K562 (cell line): ENCODE data around the gene MAP3K6. TPM values are rescaled to one million over a fixed set of nuclear protein-coding genes. Genes with fewer than 3 reads are reported as not detected.

Experiments
- ATF4 ChIP-seq: fragments of 450-650 bp; formaldehyde crosslinking; IDR thresholded peaks from 2 replicates; pipeline ENCODE4 v1.4.0; 2022; ENCODE audit warnings: mild to moderate bottlenecking, moderate library complexity
- BRF2 ChIP-seq: IDR thresholded peaks from 3 replicates; pipeline ENCODE4 v1.6.1; 2011; ENCODE audit warnings: borderline replicate concordance, mild to moderate bottlenecking; ENCODE audit not compliant: insufficient read length, insufficient read depth
- ERF ChIP-seq: fragments of 450-650 bp; formaldehyde crosslinking; IDR thresholded peaks from 2 replicates; pipeline ENCODE4 v1.4.0; 2020; ENCODE audit warnings: mild to moderate bottlenecking, mixed read lengths
- GTF2B ChIP-seq: IDR thresholded peaks from 2 replicates; pipeline ENCODE4 v1.6.1; 2011; ENCODE audit not compliant: insufficient read length; ENCODE audit errors: extremely low read depth
- GTF2E2 ChIP-seq: fragments of 200-800 bp; sonication (Bioruptor generic); IDR thresholded peaks from 2 replicates; pipeline ENCODE4 v1.6.1; 2016; ENCODE audit warnings: missing genetic modification characterization, missing compliant biosample characterization
- HCFC1 ChIP-seq: IDR thresholded peaks from 2 replicates; pipeline ENCODE4 v1.6.1; 2012; ENCODE audit warnings: low read depth, low read length, improper control_type of control experiment
- NCOR1 ChIP-seq: fragments of 450-650 bp; IDR thresholded peaks from 2 replicates; pipeline ENCODE4 v1.6.1; 2016; ENCODE audit warnings: mild to moderate bottlenecking, moderate library complexity
- POLR2G ChIP-seq: fragments of 200-400 bp; formaldehyde crosslinking; IDR thresholded peaks from 2 replicates; pipeline ENCODE4 v1.6.1; 2017; ENCODE audit warnings: low read depth, mild to moderate bottlenecking, antibody characterized with exemption, low read length, moderate library complexity
- THRAP3 ChIP-seq: fragments of 450-650 bp; IDR thresholded peaks from 2 replicates; pipeline ENCODE4 v1.6.1; 2016; ENCODE audit warnings: mild to moderate bottlenecking, inconsistent platforms, borderline replicate concordance
- ZBTB26 ChIP-seq: fragments of 450-650 bp; formaldehyde crosslinking; IDR thresholded peaks from 2 replicates; pipeline ENCODE4 v1.4.0; 2022; ENCODE audit warnings: missing genetic modification characterization
- ZNF280A ChIP-seq: fragments of 450-650 bp; IDR thresholded peaks from 2 replicates; pipeline ENCODE4 v1.6.1; 2018; ENCODE audit warnings: mild to moderate bottlenecking, low read depth; ENCODE audit not compliant: partially characterized antibody
- ZNF785 ChIP-seq: fragments of 250-450 bp; sonication (Bioruptor Pico); IDR thresholded peaks from 2 replicates; pipeline ENCODE4 v1.4.0; 2020; ENCODE audit warnings: mild to moderate bottlenecking
- polyA plus RNA-seq, 8 experiments: library from polyadenylated mRNA; depleted of rRNA in 4 of 8; stranded (reverse) in 5 of 8; unstranded in 3 of 8; fragments of >200 nt; fragmentation: Nextera tagmentation in 2 of 8; fragmentation: Illumina TruSeq in 1 of 8; extraction: Ambion mirVana in 2 of 8; extraction: Trizol in 1 of 8; gene quantifications; 2 replicates each; pipeline versions ENCODE4 v1.2.1 to v1.2.3, GENCODE V29; 2011 to 2014; ENCODE audit warnings: inconsistent platforms in 1 of 8, missing spikeins in 1 of 8
- total RNA-seq, 7 experiments: library from RNA; depleted of rRNA in 6 of 7; stranded (reverse); fragments of >200 nt in 6 of 7; fragmentation: Illumina TruSeq in 2 of 7; extraction: Trizol in 2 of 7; gene quantifications; 2 replicates each; pipeline versions ENCODE4 v1.2.1 to v1.2.3, GENCODE V29; 2011 to 2021; ENCODE audit warnings: low replicate concordance in 1 of 7

Gene MAP3K6
- total and polyA plus RNA-seq, 9 of the 15 experiments (the other 6 are each of a cell fraction or from before 2014, with no cell fraction given), result 0.99 to 21.9 (median 7.0) TPM

- no peak for TF ChIP-seq GTF2E2 (tag)
- TF ChIP-seq THRAP3, result no peak
- TF ChIP-seq HCFC1, result no peak
- TF ChIP-seq NCOR1, result 0 out of 2 replicates have a peak, but pooled peaks have one; percentile 28
- no peak for TF ChIP-seq ZBTB26 (CRISPR knock-in tag)
- no peak for TF ChIP-seq GTF2B
- TF ChIP-seq ATF4 (CRISPR knock-in tag), result no peak
- peak; percentile 72 for TF ChIP-seq POLR2G
- no peak for TF ChIP-seq BRF2
- no peak for TF ChIP-seq ZNF280A
- no peak for TF ChIP-seq ERF
- TF ChIP-seq ZNF785, result no peak
These were observed 33.6 kb upstream of the MAP3K6 start (continued) for GRCh38 chr1:27400082-27400962.
